T-helper 1 cell (primary cell): ENCODE results near the gene PCLO.

Experiments
- DNase-seq, 5 donors: peaks; one replicate each; pipeline ENCODE4 v3.0.0-alpha.2; 2012 to 2020
- total RNA-seq, 4 donors: gene quantifications; one replicate each; lab custom pipeline; 2026; lab: John Stamatoyannopoulos, UW

PCLO gene
- 0 reads per million in 4 donors for total RNA-seq

GRCh38 chr7:83162402-83163256 is at the start of gene PCLO:
Gene PCLO, minus strand, starts transcription at chr7:83162884. Its CDS starts 292 bp downstream, at chr7:83162592.
- DNase-seq: peak in 3 of 5 donors; percentile 4 to 41 (median 19)

- DNase-seq: no peak
Observed at GRCh38 chr7:83211685-83212084, 49.0 kb upstream of the PCLO start.

GRCh38 chr7:83210479-83210878 is 47.8 kb upstream of the PCLO start:
- no peak for DNase-seq

- no peak for DNase-seq
Observed at GRCh38 chr7:83204715-83205114, 42.0 kb upstream of the PCLO start.

GRCh38 chr7:83201355-83201754 is 38.7 kb upstream of the PCLO start:
- DNase-seq: no peak

GRCh38 chr7:83190659-83191389 is 28.1 kb upstream of the PCLO start:
- DNase-seq: no peak

- DNase-seq: no peak
Observed at GRCh38 chr7:83178796-83179195, 16.1 kb upstream of the PCLO start.

GRCh38 chr7:83178066-83178465 is 15.4 kb upstream of the PCLO start:
- no peak for DNase-seq

GRCh38 chr7:83173664-83174063 is 11.0 kb upstream of the PCLO start:
- DNase-seq: no peak

GRCh38 chr7:83166781-83167180 is 4.1 kb upstream of the PCLO start:
- no peak for DNase-seq

- no peak for DNase-seq
Observed at GRCh38 chr7:83161899-83162401, 734 bp downstream of the PCLO start.

- DNase-seq: no peak
Observed at GRCh38 chr7:83161186-83161585, 1.5 kb downstream of the PCLO start.

- no peak for DNase-seq
Observed at GRCh38 chr7:83159731-83160130, 3.0 kb downstream of the PCLO start.

GRCh38 chr7:83156006-83156405 is 6.7 kb downstream of the PCLO start:
- DNase-seq: no peak

GRCh38 chr7:83155407-83155806 is 7.3 kb downstream of the PCLO start:
- no peak for DNase-seq

GRCh38 chr7:83153419-83153818 is 9.3 kb downstream of the PCLO start:
- no peak for DNase-seq

- DNase-seq: no peak
Observed at GRCh38 chr7:83150310-83150709, 12.4 kb downstream of the PCLO start.

- DNase-seq: no peak
Observed at GRCh38 chr7:83149466-83149865, 13.2 kb downstream of the PCLO start.

- DNase-seq: no peak
Observed at GRCh38 chr7:83148776-83149175, 13.9 kb downstream of the PCLO start.

GRCh38 chr7:83143107-83143506 is 19.6 kb downstream of the PCLO start:
- no peak for DNase-seq

- no peak for DNase-seq
Observed at GRCh38 chr7:83142365-83142764, 20.3 kb downstream of the PCLO start.

GRCh38 chr7:83141927-83142326 is 20.8 kb downstream of the PCLO start:
- DNase-seq: no peak

- no peak for DNase-seq
Observed at GRCh38 chr7:83130623-83131545, 31.8 kb downstream of the PCLO start.
